Esophagus squamous epithelium (tissue), 5 donors: ENCODE results near the gene ARHGAP44. TPM values are rescaled to one million over a fixed set of nuclear protein-coding genes. Genes with fewer than 3 reads are reported as not detected.

ENCODE experiments used
- DNase-seq: peaks from one replicate; lab custom pipeline; 2025; lab: John Stamatoyannopoulos, UW
- H3K27ac ChIP-seq, 4 donors: fragments of 200-600 bp; sonication (generic); one replicate each; pipeline ENCODE4 v1.5.1; 2016 to 2019; ENCODE audit warnings: mild to moderate bottlenecking in 1 of 4
- H3K27me3 ChIP-seq, 4 donors: fragments of 200-600 bp; sonication (generic); 1 replicate in 3 of 4; 2 replicates in 1 of 4; pipeline versions ENCODE4 v1.5.1 to v1.6.0; 2017 to 2021; ENCODE audit warnings: antibody characterized with exemption in 1 of 4
- H3K36me3 ChIP-seq, 3 donors: fragments of 200-600 bp; sonication (generic); one replicate each; pipeline ENCODE4 v1.5.1; 2016 to 2019
- H3K4me1 ChIP-seq, 3 donors: fragments of 200-600 bp; sonication (generic); one replicate each; pipeline ENCODE4 v1.5.1; 2017 to 2019
- H3K4me3 ChIP-seq, 4 donors: fragments of 200-600 bp; sonication (generic); 1 replicate in 3 of 4; 2 replicates in 1 of 4; pipeline ENCODE4 v1.5.1; 2016 to 2019; ENCODE audit warnings: mild to moderate bottlenecking in 2 of 4, moderate library complexity in 1 of 4
- H3K9me3 ChIP-seq, 3 donors: fragments of 200-600 bp; sonication (generic); one replicate each; pipeline ENCODE4 v1.5.1; 2016 to 2019
- CTCF ChIP-seq, 6 experiments: fragments of 450-650 bp in 4 of 6; fragments of 200-600 bp in 2 of 6; sonication (generic) in 2 of 6; IDR thresholded peaks; one replicate each; pipeline ENCODE4 v1.5.1; 2016 to 2019; ENCODE audit warnings: antibody characterized with exemption in 6 of 6, mild to moderate bottlenecking in 4 of 6, moderate library complexity in 4 of 6
- POLR2A ChIP-seq, 4 donors: fragments of 450-650 bp; IDR thresholded peaks; one replicate each; pipeline ENCODE4 v1.6.1; 2017; ENCODE audit warnings: antibody characterized with exemption in 4 of 4, mild to moderate bottlenecking in 4 of 4, moderate library complexity in 3 of 4
- WGBS, 2 donors: methylation state at CpG; one replicate each; pipeline ENCODE4 v1.1.5; 2018; 5-methylcytosine and 5-hydroxymethylcytosine counted together
- intact Hi-C: fragments of 100-400 bp; cut with DNase I; formaldehyde crosslinking; loops from one replicate; pipeline ENCODE4 v1.15.0; 2022
- total RNA-seq, 4 donors: library from RNA; depleted of rRNA; stranded (reverse); fragments of >200 nt; gene quantifications; one replicate each; pipeline ENCODE4 v1.1.0, GENCODE V29; 2016
- donor health status: DM: yes; HTN: yes; CAD: no.

The ARHGAP44 gene
- total RNA-seq, 4 donors from 2014 or later = 0.61 to 1.9 (median 0.89) TPM

- no peak overlapping the region for H3K4me3 ChIP-seq
- no peaks in the 10 kb centered on the region for H3K9me3 ChIP-seq
- intact Hi-C loops = no loop called here
- H3K4me1 ChIP-seq = peaks cover 0 to 7% (median 0%) of the 10 kb centered on the region in 3 donors
- no peak for DNase-seq
- H3K27me3 ChIP-seq = peaks cover 0 to 9% (median 0%) of the 10 kb centered on the region in 4 donors
- no peak overlapping the region for H3K27ac ChIP-seq
- no peak for TF ChIP-seq POLR2A (IDR thresholded peaks at IDR 0.05)
- 59 to 67% methylated on average over 6 of the region's 6 CpGs for WGBS, 2 donors
- H3K36me3 ChIP-seq = no peaks in the 10 kb centered on the region
These were observed 234.7 kb downstream of the ARHGAP44 start for GRCh38 chr17:13024016-13024415.

GRCh38 chr17:13024526-13025257 is 235.4 kb downstream of the ARHGAP44 start:
- WGBS, 2 donors = 25 to 27% methylated on average over 17 to 19 of the region's 19 CpGs

GRCh38 chr17:13025258-13025627 is 235.9 kb downstream of the ARHGAP44 start:
- Histone ChIP-seq H3K4me1 (peaks cover 0 to 7% (median 0%) of the 10 kb centered on the region in 3 donors), H3K36me3 (no peaks in the 10 kb centered on the region), H3K4me3 (no peak overlapping the region), H3K9me3 (no peaks in the 10 kb centered on the region), H3K27ac (no peak overlapping the region), H3K27me3 (peaks cover 0 to 9% (median 0%) of the 10 kb centered on the region in 4 donors)
- TF ChIP-seq POLR2A (IDR thresholded peaks at IDR 0.05) (no peak), CTCF (IDR thresholded peaks at IDR 0.05) (no peak)
- WGBS, 2 donors = 70 to 86% methylated on average over 1 to 5 of the region's 5 CpGs
- no peak for DNase-seq
- intact Hi-C loops = no loop called here

More at GRCh38 chr17:13024526-13025257, 235.4 kb downstream of the ARHGAP44 start:
- no peak for DNase-seq
- no peak for TF ChIP-seq POLR2A (IDR thresholded peaks at IDR 0.05)
- TF ChIP-seq CTCF (IDR thresholded peaks at IDR 0.05) = peak; percentile 64 to 91 (median 74)
- H3K9me3 ChIP-seq = no peaks in the 10 kb centered on the region
- H3K27ac ChIP-seq = no peak overlapping the region
- H3K4me3 ChIP-seq = peak overlapping the region in 1 of 4 donors; percentile 44
- peaks cover 0 to 7% (median 0%) of the 10 kb centered on the region in 3 donors for H3K4me1 ChIP-seq
- no peaks in the 10 kb centered on the region for H3K36me3 ChIP-seq
- peaks cover 0 to 9% (median 0%) of the 10 kb centered on the region in 4 donors for H3K27me3 ChIP-seq
- intact Hi-C loops = no loop called here

GRCh38 chr17:13025687-13026086 is 236.4 kb downstream of the ARHGAP44 start:
- TF ChIP-seq CTCF (IDR thresholded peaks at IDR 0.05) (no peak), POLR2A (IDR thresholded peaks at IDR 0.05) (no peak)
- Histone ChIP-seq H3K27ac (no peak overlapping the region), H3K4me3 (no peak overlapping the region), H3K36me3 (no peaks in the 10 kb centered on the region), H3K4me1 (peaks cover 0 to 9% (median 0%) of the 10 kb centered on the region in 3 donors), H3K27me3 (peaks cover 0 to 9% (median 0%) of the 10 kb centered on the region in 4 donors), H3K9me3 (no peaks in the 10 kb centered on the region)
- no peak for DNase-seq
- intact Hi-C loops = no loop called here

GRCh38 chr17:13027246-13027645 is 237.9 kb downstream of the ARHGAP44 start:
- H3K36me3 ChIP-seq = no peaks in the 10 kb centered on the region
- H3K4me3 ChIP-seq = no peak overlapping the region
- peaks cover 0 to 11% (median 0%) of the 10 kb centered on the region in 3 donors for H3K4me1 ChIP-seq
- TF ChIP-seq CTCF (IDR thresholded peaks at IDR 0.05) (no peak), POLR2A (IDR thresholded peaks at IDR 0.05) (no peak)
- peaks cover 0 to 9% (median 0%) of the 10 kb centered on the region in 4 donors for H3K27me3 ChIP-seq
- H3K9me3 ChIP-seq = no peaks in the 10 kb centered on the region
- no peak for DNase-seq
- no peak overlapping the region for H3K27ac ChIP-seq
- WGBS, 2 donors = 77 to 82% methylated on average over 5 of the region's 5 CpGs
- intact Hi-C loops = no loop called here
